Peyer's patch (tissue), 4 donors: ENCODE results near the gene IQSEC3. TPM values are rescaled to one million over a fixed set of nuclear protein-coding genes. Genes with fewer than 3 reads are reported as not detected.
A peak's percentile ranks its signal among the peaks of the same experiment; 100 is the strongest.

Experiments used
- DNase-seq, 3 donors: peaks; one replicate each; pipeline ENCODE4 v3.0.0-alpha.2; 2017 to 2019
- H3K27ac ChIP-seq, 4 donors: fragments of 200-600 bp; sonication (generic); one replicate each; pipeline ENCODE4 v1.5.1; 2016 to 2019
- H3K27me3 ChIP-seq, 2 donors: fragments of 200-600 bp; sonication (generic); one replicate each; pipeline ENCODE4 v1.5.1; 2019
- H3K36me3 ChIP-seq, 3 donors: fragments of 200-600 bp; sonication (generic); one replicate each; pipeline ENCODE4 v1.5.1; 2016 to 2019
- H3K4me1 ChIP-seq, 4 donors: fragments of 200-600 bp; sonication (generic); one replicate each; pipeline ENCODE4 v1.5.1; 2016 to 2019
- H3K4me3 ChIP-seq, 4 donors: fragments of 200-600 bp; sonication (generic); 1 replicate in 3 of 4; 2 replicates in 1 of 4; pipeline ENCODE4 v1.5.1; 2016 to 2019; ENCODE audit warnings: mild to moderate bottlenecking in 1 of 4
- H3K9me3 ChIP-seq, 4 donors: fragments of 200-600 bp; sonication (generic); one replicate each; pipeline ENCODE4 v1.5.1; 2016 to 2019; ENCODE audit warnings: mild to moderate bottlenecking in 1 of 4
- CTCF ChIP-seq, 6 experiments: fragments of 450-650 bp in 4 of 6; fragments of 200-600 bp in 2 of 6; sonication (generic) in 1 of 6; IDR thresholded peaks; one replicate each; pipeline ENCODE4 v1.5.1; 2017 to 2019; ENCODE audit warnings: antibody characterized with exemption in 6 of 6, mild to moderate bottlenecking in 3 of 6, moderate library complexity in 1 of 6
- POLR2A ChIP-seq, 2 donors: fragments of 450-650 bp; IDR thresholded peaks; one replicate each; pipeline ENCODE4 v1.5.1; 2017; ENCODE audit warnings: antibody characterized with exemption in 2 of 2, mild to moderate bottlenecking in 2 of 2, moderate library complexity in 2 of 2
- total RNA-seq, 4 donors: library from RNA; depleted of rRNA; stranded (reverse); fragments of >200 nt; gene quantifications; one replicate each; pipeline ENCODE4 v1.1.0, GENCODE V29; 2016

IQSEC3 gene
- total RNA-seq, 4 donors from 2014 or later, result 0.35 to 3.3 (median 0.58) TPM

DNA sequence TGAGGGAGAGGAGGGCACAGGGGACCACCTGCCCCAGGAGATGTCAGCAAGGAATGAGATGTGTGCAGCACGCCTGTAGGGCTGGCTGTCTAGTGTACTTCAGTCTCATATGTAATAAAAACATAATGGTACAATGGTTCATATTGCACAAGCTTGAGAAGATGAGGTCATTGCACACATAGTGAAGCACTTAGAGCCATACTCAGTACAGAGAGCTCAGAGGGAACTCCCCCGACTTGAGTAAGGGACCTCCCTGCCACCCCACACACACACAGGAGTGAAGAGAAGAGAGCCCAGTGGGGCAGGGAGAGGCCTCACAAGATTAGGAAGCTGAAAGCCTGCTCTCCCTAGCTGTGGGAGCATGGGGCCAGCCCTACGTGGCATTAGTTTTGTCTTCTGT, 85.9 kb downstream of the IQSEC3 start:
- no peaks in the 10 kb centered on the region for H3K36me3 ChIP-seq
- peak overlapping the region in 2 of 4 donors; percentile 15 to 25 for H3K27ac ChIP-seq
- TF ChIP-seq POLR2A (IDR thresholded peaks at IDR 0.05), result peak in 1 of 2 donors; percentile 33
- TF ChIP-seq CTCF (IDR thresholded peaks at IDR 0.05), result peak in 1 of 6 experiments; percentile 6
- H3K9me3 ChIP-seq, result no peaks in the 10 kb centered on the region
- peak in 1 of 3 donors; percentile 51 for DNase-seq
- H3K27me3 ChIP-seq, result no peaks in the 10 kb centered on the region
- H3K4me1 ChIP-seq, result peaks cover 0 to 10% (median 0%) of the 10 kb centered on the region in 4 donors
- no peak overlapping the region for H3K4me3 ChIP-seq

GRCh38 chr12:153080-153746, 86.6 kb downstream of the IQSEC3 start:
- Histone ChIP-seq H3K4me3 (no peak overlapping the region), H3K9me3 (no peaks in the 10 kb centered on the region), H3K27ac (peak overlapping the region in 2 of 4 donors; percentile 15 to 25), H3K36me3 (no peaks in the 10 kb centered on the region), H3K27me3 (no peaks in the 10 kb centered on the region), H3K4me1 (peaks cover 0 to 10% (median 0%) of the 10 kb centered on the region in 4 donors)
- TF ChIP-seq POLR2A (IDR thresholded peaks at IDR 0.05) (no peak), CTCF (IDR thresholded peaks at IDR 0.05) (peak in 5 of 6 experiments; percentile 29 to 89 (median 81))
- DNase-seq, result peak; percentile 30 to 86 (median 83)

DNA sequence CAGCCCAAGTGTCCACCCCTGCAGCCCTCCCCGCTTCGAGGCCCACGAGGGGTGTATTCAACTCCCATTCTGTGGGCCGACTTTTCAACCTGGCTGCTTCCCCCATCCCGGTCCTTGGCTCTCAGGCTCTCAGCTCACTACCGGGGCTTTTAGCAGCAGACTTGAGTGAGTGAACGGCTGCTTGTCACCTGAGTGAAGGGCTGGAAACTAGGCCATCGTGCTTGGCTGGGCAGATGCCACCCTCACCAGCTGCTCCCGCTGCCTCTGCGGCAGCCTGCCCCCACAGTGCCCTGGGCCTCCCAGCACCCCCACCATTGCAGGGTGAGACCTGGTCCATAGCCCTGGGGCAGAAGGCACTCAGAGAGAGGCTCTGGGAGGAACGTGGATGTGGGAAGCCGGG, 87.5 kb downstream of the IQSEC3 start:
- Histone ChIP-seq H3K4me1 (peaks cover 0 to 10% (median 0%) of the 10 kb centered on the region in 4 donors), H3K9me3 (no peaks in the 10 kb centered on the region), H3K27me3 (no peaks in the 10 kb centered on the region), H3K27ac (no peak overlapping the region), H3K36me3 (no peaks in the 10 kb centered on the region), H3K4me3 (no peak overlapping the region)
- TF ChIP-seq CTCF (IDR thresholded peaks at IDR 0.05) (no peak), POLR2A (IDR thresholded peaks at IDR 0.05) (no peak)
- no peak for DNase-seq

DNA sequence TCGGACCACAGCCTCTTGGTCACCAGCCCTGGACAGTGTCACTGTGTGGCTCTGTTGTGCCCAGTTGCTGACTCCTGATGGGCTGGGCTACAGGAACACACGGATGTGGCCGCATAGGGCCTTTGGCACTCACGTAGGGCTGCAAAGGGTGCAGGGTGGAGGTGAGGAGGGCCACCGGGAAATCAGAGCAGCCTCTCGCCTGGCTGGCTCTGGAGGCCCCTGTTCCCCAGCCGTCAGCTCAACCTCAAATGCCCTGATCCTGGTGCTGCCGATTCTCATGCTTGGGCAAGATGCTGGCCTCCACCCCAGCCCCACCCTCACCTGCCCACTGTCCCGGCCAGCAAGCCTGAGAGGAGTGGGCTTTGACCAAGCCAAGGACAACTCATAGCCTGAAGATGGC, 88.4 kb downstream of the IQSEC3 start:
- no peak overlapping the region for H3K27ac ChIP-seq
- no peak for TF ChIP-seq POLR2A (IDR thresholded peaks at IDR 0.05)
- no peak for TF ChIP-seq CTCF (IDR thresholded peaks at IDR 0.05)

GRCh38 chr12:155646-156045, 89.1 kb downstream of the IQSEC3 start:
- no peak for DNase-seq
- no peak overlapping the region for H3K27ac ChIP-seq
- H3K36me3 ChIP-seq, result no peaks in the 10 kb centered on the region
- peaks cover 0 to 10% (median 0%) of the 10 kb centered on the region in 4 donors for H3K4me1 ChIP-seq
- no peaks in the 10 kb centered on the region for H3K9me3 ChIP-seq
- no peak overlapping the region for H3K4me3 ChIP-seq
- TF ChIP-seq POLR2A (IDR thresholded peaks at IDR 0.05), result no peak
- TF ChIP-seq CTCF (IDR thresholded peaks at IDR 0.05), result no peak
- H3K27me3 ChIP-seq, result no peaks in the 10 kb centered on the region

More for the DNA sequence above, 88.4 kb downstream of the IQSEC3 start:
- DNase-seq, result no peak
- Histone ChIP-seq H3K9me3 (no peaks in the 10 kb centered on the region), H3K4me3 (no peak overlapping the region), H3K36me3 (no peaks in the 10 kb centered on the region), H3K4me1 (peaks cover 0 to 10% (median 0%) of the 10 kb centered on the region in 4 donors), H3K27me3 (no peaks in the 10 kb centered on the region)
